CD14-positive monocyte (primary cell): ENCODE results near the gene CEACAM1. TPM values are rescaled to one million over a fixed set of nuclear protein-coding genes. Genes with fewer than 3 reads are reported as not detected.
A peak's percentile ranks its signal among the peaks of the same experiment; 100 is the strongest.

Experiments used
- DNase-seq, 3 donors: peaks; one replicate each; pipeline ENCODE4 v3.0.0-alpha.2; 2011 to 2022
- H2AFZ ChIP-seq: 2 replicates; pipeline ENCODE4 v1.6.0; 2012; ENCODE audit warnings: mild to moderate bottlenecking, low read depth, low read length, inconsistent platforms; ENCODE audit not compliant: insufficient read depth, poor library complexity, severe bottlenecking
- H3K27ac ChIP-seq, 2 donors: 1 replicate in 1 of 2; 2 replicates in 1 of 2; pipeline ENCODE4 v1.5.1; 2012 to 2013; ENCODE audit warnings: low read length in 2 of 2, control low read depth in 1 of 2, inconsistent platforms in 1 of 2, low read depth in 1 of 2, mild to moderate bottlenecking in 1 of 2
- H3K27me3 ChIP-seq, 2 donors: one replicate each; pipeline versions ENCODE4 v1.6.0 to v1.6.1; 2011 to 2013; ENCODE audit warnings: low read length in 2 of 2; ENCODE audit not compliant: control insufficient read depth in 2 of 2, insufficient read depth in 2 of 2
- H3K36me3 ChIP-seq, 2 donors: replicated peaks in 1 of 2; 1 replicate in 1 of 2; 2 replicates in 1 of 2; pipeline versions ENCODE4 v1.5.1 to v1.6.1; 2012 to 2013; ENCODE audit warnings: low read length in 2 of 2, control low read depth in 1 of 2, inconsistent platforms in 1 of 2, mild to moderate bottlenecking in 1 of 2; ENCODE audit not compliant: insufficient read depth in 2 of 2, control insufficient read depth in 1 of 2
- H3K4me1 ChIP-seq, 2 donors: 1 replicate in 1 of 2; 2 replicates in 1 of 2; pipeline versions ENCODE4 v1.5.1 to v1.6.1; 2012 to 2013; ENCODE audit warnings: low read length in 2 of 2, control low read depth in 1 of 2, inconsistent platforms in 1 of 2, mild to moderate bottlenecking in 1 of 2, moderate library complexity in 1 of 2; ENCODE audit not compliant: insufficient read depth in 2 of 2, control insufficient read depth in 1 of 2
- H3K4me2 ChIP-seq: replicated peaks from 2 replicates; pipeline ENCODE3; 2012; ENCODE audit warnings: low read length, moderate library complexity, mild to moderate bottlenecking; ENCODE audit not compliant: poor library complexity, severe bottlenecking; ENCODE audit errors: extremely low read depth
- H3K4me3 ChIP-seq, 3 experiments: fragments of 200-600 bp in 1 of 3; sonication (generic) in 1 of 3; replicated peaks in 1 of 3; 1 replicate in 2 of 3; 2 replicates in 1 of 3; pipeline ENCODE4 v1.5.1; 2011 to 2013; ENCODE audit warnings: low read length in 3 of 3, mild to moderate bottlenecking in 3 of 3, control low read depth in 2 of 3, low read depth in 2 of 3, inconsistent platforms in 1 of 3, moderate library complexity in 1 of 3
- H3K79me2 ChIP-seq: 2 replicates; pipeline ENCODE4 v1.6.0; 2012; ENCODE audit warnings: mild to moderate bottlenecking, control low read depth, inconsistent platforms, low read length, moderate library complexity; ENCODE audit not compliant: insufficient read depth
- H3K9ac ChIP-seq: 2 replicates; pipeline ENCODE4 v1.6.0; 2017; ENCODE audit warnings: low read length, mild to moderate bottlenecking; ENCODE audit not compliant: insufficient read depth, poor library complexity, severe bottlenecking
- H3K9me3 ChIP-seq, 2 donors: replicated peaks in 1 of 2; 1 replicate in 1 of 2; 2 replicates in 1 of 2; pipeline versions ENCODE4 v1.5.1 to v1.6.1; 2012 to 2013; ENCODE audit warnings: low read length in 2 of 2, control low read depth in 1 of 2; ENCODE audit not compliant: control insufficient read depth in 1 of 2, insufficient read depth in 1 of 2
- H4K20me1 ChIP-seq: 2 replicates; pipeline ENCODE4 v1.6.0; 2012; ENCODE audit warnings: mild to moderate bottlenecking, low read length, control low read depth, moderate library complexity; ENCODE audit not compliant: insufficient read depth
- H3K27ac Mint-ChIP-seq, 7 donors: one replicate each; pipeline ENCODE4 v1.8.0; 2020; ENCODE audit warnings: mild to moderate bottlenecking in 7 of 7, mixed read lengths in 7 of 7, moderate library complexity in 6 of 7, inconsistent platforms in 2 of 7
- H3K27me3 Mint-ChIP-seq, 3 donors: one replicate each; pipeline ENCODE4 v1.8.0; 2021 to 2022; ENCODE audit warnings: low read depth in 3 of 3, mild to moderate bottlenecking in 3 of 3, mixed read lengths in 3 of 3, moderate library complexity in 3 of 3, inconsistent platforms in 1 of 3
- H3K36me3 Mint-ChIP-seq, 2 donors: one replicate each; pipeline ENCODE4 v1.8.0; 2020; ENCODE audit warnings: mixed read lengths in 2 of 2, inconsistent platforms in 1 of 2, mild to moderate bottlenecking in 1 of 2
- H3K4me1 Mint-ChIP-seq: one replicate; pipeline ENCODE4 v1.8.0; 2020; ENCODE audit warnings: mild to moderate bottlenecking, mixed read lengths
- H3K4me3 Mint-ChIP-seq, 2 donors: one replicate each; pipeline ENCODE4 v1.8.0; 2020; ENCODE audit warnings: mild to moderate bottlenecking in 2 of 2, mixed read lengths in 2 of 2, moderate library complexity in 1 of 2
- H3K9me3 Mint-ChIP-seq, 7 donors: one replicate each; pipeline ENCODE4 v1.8.0; 2020 to 2022; ENCODE audit warnings: mixed read lengths in 7 of 7, mild to moderate bottlenecking in 6 of 7, moderate library complexity in 6 of 7, inconsistent platforms in 2 of 7
- CTCF ChIP-seq: fragments of 200-600 bp; IDR thresholded peaks from one replicate; pipeline ENCODE4 v1.8.0; 2022; ENCODE audit warnings: antibody characterized with exemption, mild to moderate bottlenecking
- WGBS: methylation state at CpG from one replicate; pipeline ENCODE4 v1.1.5; 2013; ENCODE audit warnings: missing lambda C conversion rate; ENCODE audit not compliant: insufficient coverage; 5-methylcytosine and 5-hydroxymethylcytosine counted together
- intact Hi-C, 2 donors: fragments of 100-400 bp; cut with micrococcal nuclease; formaldehyde crosslinking; loops; one replicate each; pipeline versions ENCODE4 v1.15.0 to v1.15.1; 2023
- polyA plus RNA-seq, 3 donors: library from polyadenylated mRNA; depleted of rRNA in 1 of 3; unstranded in 2 of 3; stranded (reverse) in 1 of 3; fragments of 300-500 nt in 2 of 3; fragments of >200 nt in 1 of 3; fragmentation: Illumina TruSeq in 2 of 3; gene quantifications; 1 replicate in 2 of 3; 2 replicates in 1 of 3; pipeline ENCODE4 v1.2.3, GENCODE V29; 2012 to 2021

Gene CEACAM1
- polyA plus RNA-seq, 3 donors: 0.09 to 0.40 (median 0.22) TPM

DNA sequence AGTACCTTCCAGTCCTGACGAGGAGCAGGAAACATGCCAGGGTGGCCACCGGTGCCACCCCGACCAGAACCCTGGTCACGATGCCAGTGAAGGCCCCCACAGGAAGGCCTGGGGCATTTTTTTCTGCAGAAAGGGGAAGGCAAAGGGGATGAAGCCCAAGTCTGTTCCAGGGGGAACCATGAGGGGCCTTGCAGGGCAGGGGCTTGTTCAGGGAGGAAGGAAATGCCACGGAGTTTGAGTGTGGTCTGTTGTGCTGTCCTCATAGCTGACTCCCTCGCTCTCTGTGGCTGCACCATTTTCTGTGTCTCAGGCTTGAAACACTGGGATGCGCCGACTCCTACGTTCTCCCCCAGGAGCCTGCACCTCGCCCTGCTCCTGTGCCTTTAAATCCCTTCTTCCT lies 27.5 kb upstream of the CEACAM1 start:
- Histone ChIP-seq H3K4me1 (peaks cover 46 to 47% of the 10 kb centered on the region in 2 donors), H4K20me1 (peaks cover 4% of the 10 kb centered on the region), H3K36me3 (no peaks in the 10 kb centered on the region), H2AFZ (peak overlapping the region; percentile 62), H3K27me3 (peaks cover 10 to 35% of the 10 kb centered on the region in 2 donors), H3K9me3 (peaks cover 12% of the 10 kb centered on the region in 2 donors), H3K9ac (no peak overlapping the region), H3K4me3 (peak overlapping the region in 1 of 3 experiments; percentile 63), H3K79me2 (no peaks in the 10 kb centered on the region), H3K4me2 (peak overlapping the region; percentile 66), H3K27ac (no peak overlapping the region)
- Mint-ChIP-seq H3K27me3 (peaks cover 42 to 72% (median 61%) of the 10 kb centered on the region in 3 donors), H3K9me3 (peaks cover 10 to 24% (median 20%) of the 10 kb centered on the region in 7 donors), H3K4me3 (peak overlapping the region; percentile 57 to 84), H3K27ac (peak overlapping the region in 3 of 7 donors; percentile 15 to 62 (median 32)), H3K36me3 (peaks cover 7 to 12% of the 10 kb centered on the region in 2 donors), H3K4me1 (peaks cover 55% of the 10 kb centered on the region)
- no peak for TF ChIP-seq CTCF
- DNase-seq: no peak
- intact Hi-C loops: no loop called here
- 3% methylated on average over 10 of the region's 10 CpGs for WGBS

DNA sequence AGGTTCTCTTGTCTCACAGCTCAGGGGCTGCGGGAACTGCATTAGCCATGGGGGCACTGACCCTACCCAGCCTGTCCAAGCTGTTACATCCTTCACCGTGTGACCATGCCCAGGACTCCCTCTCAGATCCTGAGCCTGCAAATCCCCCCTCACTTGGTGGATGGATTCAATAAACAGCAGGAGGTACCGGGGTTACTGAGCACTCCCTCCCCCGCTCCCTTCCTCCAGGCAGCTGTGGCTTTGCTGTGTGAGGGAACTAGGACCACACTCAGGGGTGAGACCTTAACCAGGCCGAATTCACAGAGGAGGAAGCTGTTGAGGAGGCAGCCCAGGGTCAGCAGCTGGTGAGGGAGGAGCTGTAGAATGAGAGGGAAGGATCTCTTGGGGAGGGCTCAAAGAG lies 27.0 kb upstream of the CEACAM1 start:
- 19% methylated on average over 3 of the region's 5 CpGs for WGBS
- Histone ChIP-seq H3K27me3 (peaks cover 10 to 35% of the 10 kb centered on the region in 2 donors), H3K9me3 (peaks cover 17% of the 10 kb centered on the region in 2 donors), H3K79me2 (no peaks in the 10 kb centered on the region), H3K4me2 (peak overlapping the region; percentile 66), H3K4me3 (peak overlapping the region in 1 of 3 experiments; percentile 63), H3K4me1 (peaks cover 45 to 46% of the 10 kb centered on the region in 2 donors), H3K27ac (no peak overlapping the region), H3K9ac (no peak overlapping the region), H3K36me3 (no peaks in the 10 kb centered on the region), H2AFZ (peak overlapping the region; percentile 62), H4K20me1 (peaks cover 4% of the 10 kb centered on the region)
- Mint-ChIP-seq H3K9me3 (peaks cover 12 to 29% (median 23%) of the 10 kb centered on the region in 7 donors), H3K27ac (peak overlapping the region in 3 of 7 donors; percentile 15 to 62 (median 31)), H3K36me3 (peaks cover 8 to 12% of the 10 kb centered on the region in 2 donors), H3K27me3 (peaks cover 43 to 73% (median 63%) of the 10 kb centered on the region in 3 donors), H3K4me3 (peak overlapping the region; percentile 57 to 84), H3K4me1 (peaks cover 52% of the 10 kb centered on the region)
- intact Hi-C loops: no loop called here
- no peak for TF ChIP-seq CTCF
- peak; percentile 38 to 48 (median 44) for DNase-seq
